Measurements from ENCODE around the gene DCAF11.
A peak's percentile ranks its signal among the peaks of the same experiment; 100 is the strongest.

Gene DCAF11

DNA sequence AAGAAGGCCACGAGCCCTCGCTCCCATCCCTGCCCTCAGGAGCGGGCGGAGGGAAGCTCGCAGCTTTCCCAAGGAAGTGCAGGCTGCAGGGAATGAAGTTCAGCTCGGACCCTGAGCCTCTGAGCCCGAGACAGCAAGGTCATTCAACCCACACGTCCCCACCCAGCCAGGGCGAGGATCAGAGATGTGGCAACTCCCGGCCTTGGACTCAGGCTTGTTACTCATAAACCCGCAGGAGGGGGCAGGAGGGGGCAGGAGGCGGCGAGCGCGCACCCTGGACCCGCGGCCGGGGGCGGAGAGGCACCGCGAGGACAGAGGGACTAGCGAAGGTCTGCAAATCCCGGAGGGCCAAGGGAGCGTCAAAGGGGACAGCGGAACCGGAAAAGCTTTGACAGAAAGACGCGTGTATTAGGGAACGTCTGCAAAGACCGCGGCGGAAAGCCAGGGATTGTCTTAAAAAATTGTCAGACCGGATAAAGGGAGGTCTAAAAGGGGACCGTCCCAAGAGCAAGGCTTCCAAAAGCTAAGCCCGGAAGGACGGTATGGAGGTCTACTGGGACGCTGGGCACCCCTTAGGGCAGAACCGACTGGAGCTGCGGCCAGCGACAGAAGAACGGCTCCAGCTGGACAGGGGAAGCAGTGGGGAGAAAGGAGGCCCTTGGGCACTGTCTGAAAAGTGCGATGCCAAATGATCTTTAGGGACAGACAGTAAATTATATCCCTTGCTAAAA lies 611 bp upstream of the DCAF11 start:
- intact Hi-C loops (cut with DNase I; ENCODE audit: low total_unique reads): no loop called here
- Histone ChIP-seq H3K4me1 (peaks cover 0 to 27% (median 18%) of the 10 kb centered on the region in 4 donors), H3K36me3 (peaks cover 17 to 26% (median 21%) of the 10 kb centered on the region in 3 donors), H3K4me3 (peak overlapping the region; percentile 65 to 80), H3K27ac (peak overlapping the region; percentile 95 to 98), H3K9me3 (no peaks in the 10 kb centered on the region), H3K27me3 (no peaks in the 10 kb centered on the region)
- no peak for TF ChIP-seq CTCF (IDR thresholded peaks at IDR 0.05)
- peak; percentile 87 to 95 for DNase-seq

DNA sequence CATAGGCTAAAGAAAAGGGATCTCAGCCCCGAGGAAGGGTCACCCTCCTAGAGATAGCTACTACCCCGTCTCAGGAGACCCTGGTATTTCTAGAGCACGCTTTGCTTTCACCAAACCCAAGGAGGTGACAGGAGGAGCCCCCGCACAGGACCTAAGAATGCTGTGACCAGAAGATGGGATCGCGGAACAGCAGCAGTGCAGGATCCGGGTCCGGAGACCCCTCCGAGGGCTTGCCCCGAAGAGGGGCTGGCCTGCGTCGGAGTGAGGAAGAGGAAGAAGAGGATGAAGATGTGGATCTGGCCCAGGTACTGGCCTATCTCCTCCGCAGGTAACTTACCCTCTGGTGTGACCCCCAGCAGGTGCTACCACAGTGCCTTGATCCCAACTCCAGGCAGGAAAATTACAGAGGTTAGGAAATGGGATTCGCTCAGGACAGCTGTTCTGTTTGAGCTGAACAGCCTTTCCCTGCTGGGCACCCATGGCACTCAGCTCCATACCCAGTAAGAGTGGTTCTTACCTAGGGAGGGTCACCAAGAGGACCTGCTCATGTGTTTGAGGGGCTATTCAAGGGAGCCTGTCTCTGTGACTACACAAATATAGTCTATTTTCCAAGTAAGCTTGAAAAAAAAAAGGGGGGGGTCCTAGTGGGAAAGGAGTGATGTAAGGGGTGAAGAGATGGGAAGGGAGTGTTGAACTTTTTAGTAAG lies 998 bp downstream of the DCAF11 start:
- H3K4me1 ChIP-seq: peaks cover 0 to 26% (median 17%) of the 10 kb centered on the region in 4 donors
- no peak for TF ChIP-seq CTCF (IDR thresholded peaks at IDR 0.05)
- H3K4me3 ChIP-seq: peak overlapping the region; percentile 65 to 80
- H3K27me3 ChIP-seq: no peaks in the 10 kb centered on the region
- peaks cover 33 to 42% (median 37%) of the 10 kb centered on the region in 3 donors for H3K36me3 ChIP-seq
- no peaks in the 10 kb centered on the region for H3K9me3 ChIP-seq
- H3K27ac ChIP-seq: peak overlapping the region; percentile 95 to 98
- intact Hi-C loops (cut with DNase I; ENCODE audit: low total_unique reads): no loop called here
- DNase-seq: no peak

DNA sequence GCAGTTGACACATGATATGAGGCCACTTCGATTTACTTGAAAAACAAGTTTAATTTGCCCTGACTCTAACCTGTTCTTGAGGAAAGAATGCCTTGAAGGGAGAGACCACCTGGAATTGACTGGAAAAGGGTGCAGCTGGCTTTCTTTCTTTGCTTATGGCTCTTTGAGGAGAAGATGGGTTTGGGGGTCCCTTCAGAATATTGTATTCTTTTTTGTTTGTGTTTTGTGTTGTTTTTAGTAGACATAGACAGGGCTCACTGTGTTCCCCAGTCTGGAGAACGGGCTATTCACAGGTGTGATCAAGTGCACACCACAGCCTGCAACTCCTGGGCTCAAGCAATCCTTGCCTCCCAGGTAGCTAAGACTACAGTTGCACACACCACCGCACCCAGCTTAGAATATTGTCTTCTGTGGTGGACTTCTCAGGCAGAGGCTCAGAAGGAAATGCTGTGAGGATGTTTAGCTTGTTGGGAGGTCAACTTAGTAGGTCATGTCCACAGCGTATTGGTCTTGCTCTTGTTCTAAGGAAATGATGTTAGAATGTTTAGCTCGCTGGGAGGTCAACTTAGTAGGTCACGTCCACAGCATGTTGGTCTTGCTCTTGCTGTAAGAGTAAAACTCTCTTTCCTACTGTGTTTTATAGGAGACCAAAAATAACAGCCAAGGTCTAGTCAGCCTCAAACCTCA lies 1.7 kb downstream of the DCAF11 start:
- H3K27ac ChIP-seq: peak overlapping the region; percentile 95 to 98
- peaks cover 0 to 26% (median 17%) of the 10 kb centered on the region in 4 donors for H3K4me1 ChIP-seq
- peaks cover 40 to 49% (median 44%) of the 10 kb centered on the region in 3 donors for H3K36me3 ChIP-seq
- H3K9me3 ChIP-seq: no peaks in the 10 kb centered on the region
- TF ChIP-seq CTCF (IDR thresholded peaks at IDR 0.05): no peak
- peak overlapping the region; percentile 65 to 80 for H3K4me3 ChIP-seq
- H3K27me3 ChIP-seq: no peaks in the 10 kb centered on the region
- DNase-seq: no peak
- intact Hi-C loops (cut with DNase I; ENCODE audit: low total_unique reads): no loop called here

- H3K4me1 ChIP-seq: peaks cover 0 to 26% (median 17%) of the 10 kb centered on the region in 4 donors
- no peak overlapping the region for H3K27ac ChIP-seq
- no peak for TF ChIP-seq CTCF (IDR thresholded peaks at IDR 0.05)
- no peaks in the 10 kb centered on the region for H3K9me3 ChIP-seq
- H3K4me3 ChIP-seq: no peak overlapping the region
- no peaks in the 10 kb centered on the region for H3K27me3 ChIP-seq
- no peak for DNase-seq
- intact Hi-C loops (cut with DNase I; ENCODE audit: low total_unique reads): no loop called here
- H3K36me3 ChIP-seq: peaks cover 49 to 58% (median 53%) of the 10 kb centered on the region in 3 donors
Measured at GRCh38 chr14:24117179-24117578, 2.6 kb downstream of the DCAF11 start.

- intact Hi-C loops (cut with DNase I; ENCODE audit: low total_unique reads): no loop called here
- DNase-seq: no peak
Measured at GRCh38 chr14:24119691-24120090, 5.1 kb downstream of the DCAF11 start.

More at GRCh38 chr14:24119691-24120090, 5.1 kb downstream of the DCAF11 start:
- no peak overlapping the region for H3K4me3 ChIP-seq
- no peak overlapping the region for H3K27ac ChIP-seq
- H3K27me3 ChIP-seq: no peaks in the 10 kb centered on the region
- H3K9me3 ChIP-seq: no peaks in the 10 kb centered on the region
- TF ChIP-seq CTCF (IDR thresholded peaks at IDR 0.05): no peak
- peaks cover 67 to 78% (median 75%) of the 10 kb centered on the region in 3 donors for H3K36me3 ChIP-seq
- H3K4me1 ChIP-seq: peaks cover 0 to 21% (median 14%) of the 10 kb centered on the region in 4 donors
